Uterus (tissue), 2 donors: ENCODE measurements around the gene SGCA.

Experiments used
- CTCF ChIP-seq, 4 experiments: fragments of 200-600 bp in 2 of 4; fragments of 450-650 bp in 2 of 4; sonication (generic) in 2 of 4; IDR thresholded peaks; one replicate each; pipeline ENCODE4 v1.5.1; 2016 to 2019; ENCODE audit warnings: antibody characterized with exemption in 4 of 4, mild to moderate bottlenecking in 2 of 4, moderate library complexity in 1 of 4
- POLR2A ChIP-seq, 2 donors: fragments of 450-650 bp; IDR thresholded peaks; one replicate each; pipeline ENCODE4 v1.6.1; 2016; ENCODE audit warnings: antibody characterized with exemption in 2 of 2, mild to moderate bottlenecking in 1 of 2, moderate library complexity in 1 of 2

- TF ChIP-seq CTCF (IDR thresholded peaks at IDR 0.05) = no peak
- TF ChIP-seq POLR2A (IDR thresholded peaks at IDR 0.05) = no peak
These were observed 53.5 kb downstream of the SGCA start for GRCh38 chr17:50219342-50219741.
